Activated CD8-positive, alpha-beta memory T cell treated with anti-CD3 and anti-CD28 coated beads, Interleukin-2, amount 50 U/mL, for 24 hours (primary cell): Measurements from ENCODE around the gene PSTK.

Source experiments
- DNase-seq: peaks from one replicate; pipeline ENCODE4 v3.0.0-alpha.2; 2020; ENCODE audit errors: extremely low read depth

PSTK gene

GRCh38 chr10:122980209-122981065 lies at the start of gene PSTK:
Gene PSTK, plus strand, starts transcription at chr10:122980401. Its CDS starts 79 bp downstream, at chr10:122980480.
- peak; percentile 61 for DNase-seq

- no peak for DNase-seq
Observed at GRCh38 chr10:122931088-122931906, 48.9 kb upstream of the PSTK start.

GRCh38 chr10:122939133-122939855 lies 40.9 kb upstream of the PSTK start:
- no peak for DNase-seq

GRCh38 chr10:122939856-122940543 lies 40.2 kb upstream of the PSTK start:
- no peak for DNase-seq

GRCh38 chr10:122949296-122949695 lies 30.9 kb upstream of the PSTK start:
- DNase-seq, result no peak

- peak; percentile 97 for DNase-seq
Observed at GRCh38 chr10:122953902-122954730, 26.1 kb upstream of the PSTK start, which contains the start of gene C10orf88. Gene C10orf88, minus strand, starts transcription at chr10:122954227. Its CDS starts 49 bp downstream, at chr10:122954178.

GRCh38 chr10:122954731-122955050 lies 25.5 kb upstream of the PSTK start:
- no peak for DNase-seq

- DNase-seq, result no peak
Observed at GRCh38 chr10:122955892-122956291, 24.3 kb upstream of the PSTK start.

GRCh38 chr10:122957474-122957873 lies 22.7 kb upstream of the PSTK start:
- DNase-seq, result no peak

- no peak for DNase-seq
Observed at GRCh38 chr10:122962405-122962804, 17.8 kb upstream of the PSTK start.

GRCh38 chr10:122966879-122967278 lies 13.3 kb upstream of the PSTK start:
- DNase-seq, result no peak

GRCh38 chr10:122968698-122969097 lies 11.5 kb upstream of the PSTK start:
- no peak for DNase-seq

GRCh38 chr10:122974023-122974422 lies 6.2 kb upstream of the PSTK start:
- no peak for DNase-seq

- DNase-seq, result no peak
Observed at GRCh38 chr10:122974543-122975064, 5.6 kb upstream of the PSTK start.

- DNase-seq, result no peak
Observed at GRCh38 chr10:122981066-122981464, 864 bp downstream of the PSTK start.

- no peak for DNase-seq
Observed at GRCh38 chr10:122983898-122984297, 3.7 kb downstream of the PSTK start.

GRCh38 chr10:122984708-122985107 lies 4.5 kb downstream of the PSTK start:
- no peak for DNase-seq

- no peak for DNase-seq
Observed at GRCh38 chr10:122986335-122986734, 6.1 kb downstream of the PSTK start.

- no peak for DNase-seq
Observed at GRCh38 chr10:122988501-122988900, 8.3 kb downstream of the PSTK start.

GRCh38 chr10:122990278-122990677 lies 10.1 kb downstream of the PSTK start:
- no peak for DNase-seq
